Cardiac muscle cell (in vitro differentiated cells and primary cell): ENCODE data around the gene CHSY1. TPM values are rescaled to one million over a fixed set of nuclear protein-coding genes. Genes with fewer than 3 reads are reported as not detected.

ENCODE experiments used
- DNase-seq, 2 donors: peaks; one replicate each; pipeline versions ENCODE4 v3.0.0 to v3.0.0-alpha.2; 2010 to 2017; ENCODE audit warnings: low read depth in 1 of 2, low spot score in 1 of 2
- H3K27ac ChIP-seq: fragments of 200-600 bp; sonication (generic); 2 replicates; pipeline ENCODE4 v1.5.1; 2016
- H3K27me3 ChIP-seq: fragments of 200-600 bp; sonication (generic); 2 replicates; pipeline ENCODE4 v1.6.0; 2016; ENCODE audit warnings: control low read depth
- H3K36me3 ChIP-seq: fragments of 200-600 bp; sonication (generic); 2 replicates; pipeline ENCODE4 v1.5.1; 2016; ENCODE audit warnings: control low read depth
- H3K4me1 ChIP-seq: fragments of 200-600 bp; sonication (generic); 2 replicates; pipeline ENCODE4 v1.8.1; 2017; ENCODE audit warnings: low read depth, mild to moderate bottlenecking, mixed run types
- H3K4me3 ChIP-seq: fragments of 200-600 bp; sonication (generic); 2 replicates; pipeline ENCODE4 v1.5.1; 2016; ENCODE audit warnings: mild to moderate bottlenecking
- H3K9me3 ChIP-seq: fragments of 200-600 bp; sonication (generic); 2 replicates; pipeline ENCODE4 v1.5.1; 2017; ENCODE audit warnings: low read depth, mild to moderate bottlenecking, control low read depth
- CTCF ChIP-seq: IDR thresholded peaks from 2 replicates; pipeline ENCODE4 v1.5.1; 2012; ENCODE audit warnings: low read depth, mild to moderate bottlenecking, low read length
- polyA plus RNA-seq: library from polyadenylated mRNA; unstranded; fragments of >200 nt; fragmentation: Nextera tagmentation; extraction: Ambion mirVana; gene quantifications from 2 replicates; pipeline ENCODE4 v1.2.1, GENCODE V29; 2016
- total RNA-seq: library from RNA; depleted of rRNA; stranded (reverse); fragments of >200 nt; gene quantifications from 2 replicates; pipeline ENCODE4 v1.2.3, GENCODE V29; 2016

Gene CHSY1
- total and polyA plus RNA-seq, 2 experiments from 2014 or later, result 30.3 to 33.4 TPM

DNA sequence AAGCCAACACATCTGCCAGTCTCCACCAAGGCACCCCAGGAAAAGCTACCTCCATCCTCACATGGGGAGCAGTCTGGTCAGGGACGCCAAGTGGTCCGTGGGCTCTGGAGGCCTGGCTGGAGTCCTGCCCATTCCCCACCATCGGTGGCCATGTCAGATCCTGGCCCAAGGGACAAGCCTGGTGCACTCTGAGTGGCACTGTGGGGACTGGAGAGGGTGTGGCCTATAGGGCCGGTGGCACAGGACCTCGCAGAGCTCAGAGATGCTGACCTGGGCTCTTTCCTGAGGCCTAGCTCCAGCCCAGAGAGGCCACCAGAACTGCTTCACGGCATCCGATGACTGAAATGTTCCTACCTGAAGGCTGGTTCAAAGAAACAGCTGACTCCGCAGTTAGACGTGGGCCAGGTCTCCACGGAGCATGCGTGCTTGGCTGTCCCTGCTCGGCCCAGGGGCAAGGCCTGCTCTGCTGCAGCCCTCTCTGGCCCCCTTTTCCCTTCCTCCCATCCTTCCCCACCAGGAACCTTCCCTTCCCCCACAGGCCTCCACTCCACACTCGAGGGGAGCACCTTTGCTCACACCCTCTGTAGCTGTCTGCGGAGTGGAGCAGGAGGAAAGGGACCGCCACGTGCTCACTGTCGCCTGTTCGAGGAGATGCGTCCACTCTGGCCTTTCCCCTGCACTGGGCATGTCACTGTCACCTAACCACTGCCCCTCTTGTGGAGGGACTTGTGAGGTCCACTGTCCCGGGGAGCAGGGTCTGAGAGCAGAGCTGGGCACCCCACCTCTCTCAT lies 119.3 kb downstream of the CHSY1 start:
- H3K36me3 ChIP-seq, result no peaks in the 10 kb centered on the region
- H3K9me3 ChIP-seq, result no peaks in the 10 kb centered on the region
- no peaks in the 10 kb centered on the region for H3K27me3 ChIP-seq
- no peak overlapping the region for H3K4me3 ChIP-seq
- TF ChIP-seq CTCF, result no peak
- H3K27ac ChIP-seq, result no peak overlapping the region
- no peak for DNase-seq
- H3K4me1 ChIP-seq, result peaks cover 6% of the 10 kb centered on the region

DNA sequence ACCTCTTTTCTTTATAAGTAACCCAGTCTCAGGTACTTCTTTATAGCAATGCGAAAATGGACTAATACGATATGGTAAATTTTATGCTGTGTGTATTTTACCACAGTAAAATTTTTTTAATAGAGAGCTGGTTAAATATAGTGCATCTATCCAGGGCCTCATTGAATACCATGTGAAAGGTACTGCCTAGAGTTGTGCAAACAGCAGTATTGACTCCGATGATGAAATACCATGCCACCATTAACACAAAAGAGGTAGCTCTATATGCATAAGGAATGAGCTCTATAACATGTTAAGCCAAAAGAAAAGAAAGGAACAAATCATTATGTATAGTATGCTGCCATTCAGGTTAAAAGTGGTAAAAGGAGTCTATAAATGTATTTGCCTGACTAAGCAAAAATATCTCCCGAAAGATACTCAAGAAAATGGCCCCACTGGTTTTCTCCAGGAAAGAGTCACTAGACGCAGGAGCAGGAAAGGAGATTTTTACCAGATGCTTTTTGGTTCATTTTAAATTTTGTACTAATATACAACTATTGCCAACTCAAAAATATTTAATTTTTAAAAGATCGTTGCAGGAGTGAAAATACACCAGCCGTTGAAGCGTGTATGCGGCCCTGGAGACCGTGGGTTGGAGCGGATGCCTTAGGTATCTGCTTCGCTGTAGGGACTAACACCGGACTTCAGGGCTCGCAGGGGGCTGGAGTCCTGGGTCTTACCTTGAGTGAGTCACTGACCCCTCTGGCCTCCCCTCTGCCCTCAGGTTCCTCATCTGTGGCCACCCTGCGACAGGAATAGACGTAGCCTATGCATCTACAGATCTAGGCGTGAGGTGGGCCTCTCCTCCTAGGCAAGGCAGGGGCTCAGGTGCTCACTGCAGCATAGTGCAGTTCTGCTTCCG lies 120.1 kb downstream of the CHSY1 start:
- no peaks in the 10 kb centered on the region for H3K9me3 ChIP-seq
- no peak overlapping the region for H3K4me3 ChIP-seq
- H3K27ac ChIP-seq, result no peak overlapping the region
- TF ChIP-seq CTCF, result no peak
- H3K36me3 ChIP-seq, result no peaks in the 10 kb centered on the region
- H3K27me3 ChIP-seq, result no peaks in the 10 kb centered on the region
- DNase-seq, result no peak
- H3K4me1 ChIP-seq, result peaks cover 7% of the 10 kb centered on the region

GRCh38 chr15:101129851-101130380 lies 121.9 kb downstream of the CHSY1 start:
- no peak for DNase-seq
- H3K9me3 ChIP-seq, result no peaks in the 10 kb centered on the region
- H3K36me3 ChIP-seq, result no peaks in the 10 kb centered on the region
- no peak overlapping the region for H3K4me3 ChIP-seq
- H3K27ac ChIP-seq, result no peak overlapping the region
- H3K4me1 ChIP-seq, result peaks cover 7% of the 10 kb centered on the region
- no peak for TF ChIP-seq CTCF
- H3K27me3 ChIP-seq, result no peaks in the 10 kb centered on the region

DNA sequence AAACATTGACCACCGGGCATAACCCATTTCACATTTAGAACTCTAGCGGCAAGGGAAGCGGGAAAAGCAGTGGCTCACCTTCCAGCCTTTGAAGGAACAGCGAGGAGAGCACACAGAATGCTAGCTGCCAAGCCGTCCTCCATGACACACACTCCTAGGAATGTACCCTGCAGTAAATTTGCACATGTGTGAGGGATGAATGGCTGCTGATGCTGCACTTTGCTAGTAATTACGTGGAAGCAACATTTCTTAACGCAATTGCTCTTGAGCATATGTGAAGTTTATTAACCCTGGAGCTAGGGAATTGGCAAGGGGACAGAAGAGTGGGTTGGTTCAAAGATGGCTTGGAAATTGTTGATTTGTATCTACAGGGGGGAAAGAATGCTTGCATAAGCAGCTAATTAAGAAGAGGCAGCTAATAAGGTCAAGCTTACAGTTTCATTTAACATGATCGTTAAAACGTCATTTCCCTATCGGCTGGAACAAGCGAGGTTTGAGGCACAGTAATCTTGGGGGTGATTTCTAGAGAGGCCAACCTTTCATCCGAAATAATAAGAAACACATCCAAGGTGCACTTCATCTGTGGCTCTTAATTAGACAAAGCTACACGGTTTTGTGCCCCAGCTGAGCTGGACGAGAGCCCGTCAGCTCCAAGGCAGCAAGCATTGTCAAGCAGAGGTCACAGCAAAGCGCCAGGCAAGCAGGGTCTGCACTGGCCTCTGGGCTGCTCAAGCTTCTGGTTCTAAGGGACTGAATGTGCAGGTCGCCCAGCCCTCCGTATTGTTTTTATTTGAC lies 123.4 kb downstream of the CHSY1 start:
- peak overlapping the region; percentile 77 for H3K27ac ChIP-seq
- H3K9me3 ChIP-seq, result no peaks in the 10 kb centered on the region
- H3K27me3 ChIP-seq, result no peaks in the 10 kb centered on the region
- H3K4me1 ChIP-seq, result peaks cover 7% of the 10 kb centered on the region
- no peaks in the 10 kb centered on the region for H3K36me3 ChIP-seq
- no peak for TF ChIP-seq CTCF
- DNase-seq, result peak in 1 of 2 donors; percentile 95
- no peak overlapping the region for H3K4me3 ChIP-seq

- peak in 1 of 2 donors; percentile 96 for DNase-seq
- Histone ChIP-seq H3K27ac (peak overlapping the region; percentile 77), H3K4me1 (peaks cover 7% of the 10 kb centered on the region), H3K9me3 (no peaks in the 10 kb centered on the region), H3K36me3 (no peaks in the 10 kb centered on the region), H3K4me3 (no peak overlapping the region), H3K27me3 (no peaks in the 10 kb centered on the region)
- TF ChIP-seq CTCF, result no peak
These were observed 124.3 kb downstream of the CHSY1 start for GRCh38 chr15:101127506-101128076.
